Erythroblast (primary cell): ENCODE results near the gene GAS2.

Experiments
- GATA1 ChIP-seq: IDR thresholded peaks from 2 replicates; pipeline ENCODE4 v1.6.1; 2011; ENCODE audit warnings: low read depth, mild to moderate bottlenecking, control low read depth, low read length, moderate library complexity
- POLR2A ChIP-seq: IDR thresholded peaks from 2 replicates; pipeline ENCODE4 v1.6.1; 2011; ENCODE audit warnings: mild to moderate bottlenecking, low read length

DNA sequence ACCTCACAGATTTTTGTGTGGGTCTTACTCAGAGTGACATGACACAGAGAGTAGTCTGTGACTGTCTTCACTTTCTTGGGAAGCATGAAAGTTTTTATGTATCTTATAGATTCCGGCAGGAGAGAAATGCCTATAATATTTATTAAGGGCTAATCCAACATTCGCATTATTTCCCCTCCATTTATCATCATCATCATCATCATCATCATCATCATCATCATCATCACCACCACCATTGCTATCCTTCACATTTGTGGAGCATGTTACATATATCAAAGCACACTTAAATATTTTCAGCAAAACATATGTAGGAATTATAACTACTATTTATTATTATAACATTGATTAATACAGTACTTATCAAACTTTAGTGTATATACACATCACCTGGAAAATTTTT, 66.2 kb downstream of the GAS2 start:
- no peak for TF ChIP-seq POLR2A
- TF ChIP-seq GATA1 = no peak
